ENCODE measurements around the gene ZER1. TPM values are rescaled to one million over a fixed set of nuclear protein-coding genes. Genes with fewer than 3 reads are reported as not detected.

The ZER1 gene
- total RNA-seq, 4 donors from 2014 or later: 63.6 to 115 (median 105) TPM

- Histone ChIP-seq H3K27ac (peak within 1 kb of the TSS; percentile 90 to 98 (median 96)), H3K4me3 (peak within 1 kb of the TSS; percentile 71 to 90 (median 83)), H3K36me3 (peaks cover 0 to 23% of the 10 kb centered on the region in 2 donors), H3K9me3 (no peaks in the 10 kb centered on the region), H3K27me3 (no peaks in the 10 kb centered on the region), H3K4me1 (peaks cover 12 to 19% of the 10 kb centered on the region in 2 donors)
- peak in 1 of 5 experiments; percentile 24 for TF ChIP-seq CTCF (IDR thresholded peaks at IDR 0.05 in 4 of 5, conservative IDR thresholded peaks at IDR 0.05 in 1 of 5)
- peak; percentile 99 to 100 for TF ChIP-seq POLR2A (IDR thresholded peaks at IDR 0.05)
- ATAC-seq: peak; percentile 87 to 89
- in situ Hi-C loops (cut with MboI; ENCODE audit: low sequenced_read_pairs in 4 of 4): no loop called here
- intact Hi-C loops (cut with DNase I; ENCODE audit: low total_unique reads): loop anchor here (1.0 to 2.0 kb wide), 5 partner anchors 14 to 136 kb away; partner anchors contain the start of genes DYNC2I2, PKN3, SPTAN1 and ZDHHC12
- DNase-seq: peak; percentile 89 to 94
Observed at GRCh38 chr9:128688501-128689292, 83.0 kb downstream of the ZER1 start, which contains the start of gene SET. TSS of gene SET (plus strand) at chr9:128689222. CDS start at chr9:128689583, 361 bp downstream.

- TF ChIP-seq POLR2A (IDR thresholded peaks at IDR 0.05) (no peak), CTCF (IDR thresholded peaks at IDR 0.05 in 4 of 5, conservative IDR thresholded peaks at IDR 0.05 in 1 of 5) (no peak)
- Histone ChIP-seq H3K4me1 (peaks cover 12 to 19% of the 10 kb centered on the region in 2 donors), H3K27ac (no peak overlapping the region), H3K27me3 (no peaks in the 10 kb centered on the region), H3K4me3 (no peak overlapping the region), H3K9me3 (no peaks in the 10 kb centered on the region), H3K36me3 (peaks cover 0 to 10% of the 10 kb centered on the region in 2 donors)
- in situ Hi-C loops (cut with MboI; ENCODE audit: low sequenced_read_pairs in 4 of 4) (no loop called here), intact Hi-C loops (cut with DNase I; ENCODE audit: low total_unique reads) (no loop called here)
- no peak for DNase-seq
- no peak for ATAC-seq
Observed at GRCh38 chr9:128687453-128687852, 84.3 kb downstream of the ZER1 start.

GRCh38 chr9:128685636-128686489, 85.9 kb downstream of the ZER1 start:
- Histone ChIP-seq H3K36me3 (no peaks in the 10 kb centered on the region), H3K27ac (peak overlapping the region in 1 of 4 donors; percentile 26), H3K4me1 (peaks cover 5 to 12% of the 10 kb centered on the region in 2 donors), H3K9me3 (no peaks in the 10 kb centered on the region), H3K4me3 (no peak overlapping the region), H3K27me3 (no peaks in the 10 kb centered on the region)
- in situ Hi-C loops (cut with MboI; ENCODE audit: low sequenced_read_pairs in 4 of 4): no loop called here
- TF ChIP-seq CTCF (IDR thresholded peaks at IDR 0.05 in 4 of 5, conservative IDR thresholded peaks at IDR 0.05 in 1 of 5) (no peak), POLR2A (IDR thresholded peaks at IDR 0.05) (no peak)
- intact Hi-C loops (cut with DNase I; ENCODE audit: low total_unique reads): no loop called here
- no peak for DNase-seq
- no peak for ATAC-seq

- no peaks in the 10 kb centered on the region for H3K36me3 ChIP-seq
- intact Hi-C loops (cut with DNase I; ENCODE audit: low total_unique reads) (no loop called here), in situ Hi-C loops (cut with MboI; ENCODE audit: low sequenced_read_pairs in 4 of 4) (no loop called here)
- no peak for ATAC-seq
- peak overlapping the region; percentile 37 to 49 (median 42) for H3K4me3 ChIP-seq
- peak; percentile 40 to 43 for DNase-seq
- peaks cover 0 to 6% of the 10 kb centered on the region in 2 donors for H3K4me1 ChIP-seq
- no peaks in the 10 kb centered on the region for H3K9me3 ChIP-seq
- TF ChIP-seq POLR2A (IDR thresholded peaks at IDR 0.05) (no peak), CTCF (IDR thresholded peaks at IDR 0.05 in 4 of 5, conservative IDR thresholded peaks at IDR 0.05 in 1 of 5) (no peak)
- peak overlapping the region; percentile 24 to 57 (median 43) for H3K27ac ChIP-seq
- no peaks in the 10 kb centered on the region for H3K27me3 ChIP-seq
Observed at GRCh38 chr9:128684325-128685199, 87.2 kb downstream of the ZER1 start.

All from gastrocnemius medialis (tissue), 4 donors.